Thyroid gland (tissue), 4 donors: Measurements from ENCODE around the gene DNMT3A. TPM values are rescaled to one million over a fixed set of nuclear protein-coding genes. Genes with fewer than 3 reads are reported as not detected.

ENCODE experiments used
- DNase-seq, 2 donors: peaks; one replicate each; pipeline ENCODE4 v3.0.0-alpha.2; 2019
- H3K27ac ChIP-seq, 3 donors: fragments of 200-600 bp; sonication (generic); 1 replicate in 2 of 3; 2 replicates in 1 of 3; pipeline ENCODE4 v1.5.1; 2016 to 2019; ENCODE audit warnings: mild to moderate bottlenecking in 1 of 3, moderate library complexity in 1 of 3
- H3K27me3 ChIP-seq: fragments of 200-600 bp; sonication (generic); one replicate; pipeline ENCODE4 v1.5.1; 2019
- H3K36me3 ChIP-seq, 2 donors: fragments of 200-600 bp; sonication (generic); one replicate each; pipeline ENCODE4 v1.5.1; 2016 to 2019
- H3K4me1 ChIP-seq, 2 donors: fragments of 200-600 bp; sonication (generic); one replicate each; pipeline ENCODE4 v1.5.1; 2017 to 2019
- H3K4me3 ChIP-seq, 3 donors: fragments of 200-600 bp; sonication (generic); replicated peaks in 1 of 3; 1 replicate in 2 of 3; 2 replicates in 1 of 3; pipeline ENCODE4 v1.5.1; 2016; ENCODE audit warnings: mild to moderate bottlenecking in 1 of 3
- H3K9me3 ChIP-seq: fragments of 200-600 bp; sonication (generic); one replicate; pipeline ENCODE4 v1.5.1; 2017
- POLR2A ChIP-seq, 2 donors: fragments of 450-650 bp; IDR thresholded peaks; one replicate each; pipeline ENCODE4 v1.6.1; 2017; ENCODE audit warnings: antibody characterized with exemption in 2 of 2, mild to moderate bottlenecking in 2 of 2, moderate library complexity in 1 of 2
- WGBS, 2 donors: methylation state at CpG; one replicate each; pipeline ENCODE4 v1.1.5; 2017; 5-methylcytosine and 5-hydroxymethylcytosine counted together
- intact Hi-C: fragments of 100-400 bp; cut with DNase I; formaldehyde crosslinking; loops from one replicate; pipeline ENCODE4 v1.15.1; 2023
- total RNA-seq, 4 donors: library from RNA; depleted of rRNA; stranded (reverse); fragments of >200 nt; gene quantifications; one replicate each; pipeline ENCODE4 v1.2.3, GENCODE V29; 2016
- TF ChIP-seq, protein P1 (sequence below), 6 experiments: fragments of 200-600 bp in 3 of 6; fragments of 450-650 bp in 3 of 6; sonication (generic) in 3 of 6; IDR thresholded peaks; one replicate each; pipeline ENCODE4 v1.5.1; 2016 to 2019; ENCODE audit warnings: antibody characterized with exemption in 6 of 6, mild to moderate bottlenecking in 2 of 6, inconsistent platforms in 1 of 6, moderate library complexity in 1 of 6

Gene DNMT3A
- total RNA-seq, 4 donors from 2014 or later = 17.3 to 40.9 (median 18.8) TPM

- no peaks in the 10 kb centered on the region for H3K4me1 ChIP-seq
- no peak for DNase-seq
- WGBS, 2 donors = 80 to 81% methylated on average over 9 of the region's 9 CpGs
- TF ChIP-seq, protein P1, sequence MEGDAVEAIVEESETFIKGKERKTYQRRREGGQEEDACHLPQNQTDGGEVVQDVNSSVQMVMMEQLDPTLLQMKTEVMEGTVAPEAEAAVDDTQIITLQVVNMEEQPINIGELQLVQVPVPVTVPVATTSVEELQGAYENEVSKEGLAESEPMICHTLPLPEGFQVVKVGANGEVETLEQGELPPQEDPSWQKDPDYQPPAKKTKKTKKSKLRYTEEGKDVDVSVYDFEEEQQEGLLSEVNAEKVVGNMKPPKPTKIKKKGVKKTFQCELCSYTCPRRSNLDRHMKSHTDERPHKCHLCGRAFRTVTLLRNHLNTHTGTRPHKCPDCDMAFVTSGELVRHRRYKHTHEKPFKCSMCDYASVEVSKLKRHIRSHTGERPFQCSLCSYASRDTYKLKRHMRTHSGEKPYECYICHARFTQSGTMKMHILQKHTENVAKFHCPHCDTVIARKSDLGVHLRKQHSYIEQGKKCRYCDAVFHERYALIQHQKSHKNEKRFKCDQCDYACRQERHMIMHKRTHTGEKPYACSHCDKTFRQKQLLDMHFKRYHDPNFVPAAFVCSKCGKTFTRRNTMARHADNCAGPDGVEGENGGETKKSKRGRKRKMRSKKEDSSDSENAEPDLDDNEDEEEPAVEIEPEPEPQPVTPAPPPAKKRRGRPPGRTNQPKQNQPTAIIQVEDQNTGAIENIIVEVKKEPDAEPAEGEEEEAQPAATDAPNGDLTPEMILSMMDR (IDR thresholded peaks at IDR 0.05) = no peak
- no peak for TF ChIP-seq POLR2A (IDR thresholded peaks at IDR 0.05)
- H3K9me3 ChIP-seq = no peaks in the 10 kb centered on the region
- intact Hi-C loops = no loop called here
- H3K27ac ChIP-seq = no peak overlapping the region
- no peak overlapping the region for H3K4me3 ChIP-seq
- peaks cover 57 to 83% of the 10 kb centered on the region in 2 donors for H3K36me3 ChIP-seq
- H3K27me3 ChIP-seq = no peaks in the 10 kb centered on the region
These were observed 101.1 kb downstream of the DNMT3A start for GRCh38 chr2:25240636-25241035.

DNA sequence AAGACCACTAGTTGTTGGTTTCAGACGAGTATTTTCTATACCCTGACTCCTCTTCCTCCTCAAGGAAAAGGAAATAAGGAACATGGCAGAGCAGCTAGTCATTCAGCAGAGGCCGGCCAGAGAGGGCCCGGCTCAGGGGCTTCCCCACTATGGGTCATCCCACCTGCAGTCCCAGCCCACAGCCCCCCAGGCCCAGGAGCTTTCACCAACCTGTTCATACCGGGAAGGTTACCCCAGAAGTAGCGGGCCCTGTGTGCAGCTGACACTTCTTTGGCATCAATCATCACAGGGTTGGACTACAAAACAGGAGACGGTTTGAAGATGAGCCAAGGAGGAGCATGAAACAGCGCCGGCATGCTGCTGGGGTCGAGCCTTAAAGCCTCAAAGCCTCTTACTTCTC, 102.8 kb downstream of the DNMT3A start:
- intact Hi-C loops = no loop called here

DNA sequence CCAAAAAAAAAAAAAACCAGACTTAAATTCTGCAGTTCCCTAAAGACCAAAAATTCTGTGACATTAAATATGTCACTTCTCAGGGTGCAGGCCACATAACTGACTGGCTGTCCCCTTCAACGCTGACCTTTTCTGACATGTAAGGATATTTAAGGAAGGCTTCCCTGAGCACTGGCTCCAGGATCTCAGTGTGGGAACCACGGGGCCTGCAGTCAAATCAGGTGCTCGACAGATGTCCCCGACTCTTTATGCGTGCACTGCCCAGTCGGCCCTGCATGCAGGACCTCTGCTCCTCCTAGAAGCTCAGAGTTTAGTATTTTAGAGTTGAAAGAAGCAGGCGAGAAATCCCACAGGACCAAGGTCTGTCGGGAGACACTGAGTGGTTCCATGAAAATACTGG, 104.0 kb downstream of the DNMT3A start:
- Histone ChIP-seq H3K36me3 (peaks cover 53 to 87% of the 10 kb centered on the region in 2 donors), H3K4me3 (no peak overlapping the region), H3K4me1 (no peaks in the 10 kb centered on the region), H3K27me3 (no peaks in the 10 kb centered on the region), H3K9me3 (no peaks in the 10 kb centered on the region), H3K27ac (no peak overlapping the region)
- 86 to 95% methylated on average over 8 of the region's 8 CpGs for WGBS, 2 donors
- no peak for TF ChIP-seq POLR2A (IDR thresholded peaks at IDR 0.05)
- intact Hi-C loops = no loop called here
- no peak for DNase-seq

More for the DNA sequence above, 102.8 kb downstream of the DNMT3A start:
- Histone ChIP-seq H3K9me3 (no peaks in the 10 kb centered on the region), H3K27me3 (no peaks in the 10 kb centered on the region), H3K4me3 (no peak overlapping the region), H3K4me1 (no peaks in the 10 kb centered on the region), H3K27ac (no peak overlapping the region), H3K36me3 (peaks cover 58 to 83% of the 10 kb centered on the region in 2 donors)
- WGBS, 2 donors = 94 to 98% methylated on average over 4 to 9 of the region's 9 CpGs
- DNase-seq = no peak
- no peak for TF ChIP-seq POLR2A (IDR thresholded peaks at IDR 0.05)
- TF ChIP-seq, protein P1 (IDR thresholded peaks at IDR 0.05) = no peak

DNA sequence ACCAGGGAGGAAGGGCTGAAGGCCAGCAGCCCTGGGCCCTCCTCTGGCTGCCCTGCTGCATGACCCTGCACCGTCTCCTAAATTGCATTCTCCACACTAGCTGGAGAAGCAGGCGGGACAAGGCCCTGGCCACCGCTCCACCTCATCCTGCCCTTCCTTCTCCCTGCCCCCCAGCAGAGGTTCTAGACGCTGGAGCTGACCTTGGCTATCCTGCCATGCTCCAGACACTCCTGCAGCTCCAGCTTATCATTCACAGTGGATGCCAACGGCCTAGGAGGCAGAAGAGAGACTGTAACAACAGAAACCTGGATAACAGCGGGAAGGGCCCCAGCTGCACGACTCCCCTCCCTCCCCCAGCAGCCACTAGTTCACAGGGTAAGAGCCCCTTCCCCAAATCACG, 105.0 kb downstream of the DNMT3A start:
- no peaks in the 10 kb centered on the region for H3K4me1 ChIP-seq
- DNase-seq = no peak
- WGBS, 2 donors = 84 to 94% methylated on average over 7 to 8 of the region's 8 CpGs
- intact Hi-C loops = no loop called here
- H3K27me3 ChIP-seq = no peaks in the 10 kb centered on the region
- TF ChIP-seq POLR2A (IDR thresholded peaks at IDR 0.05) = no peak
- TF ChIP-seq, protein P1 (IDR thresholded peaks at IDR 0.05) = no peak
- H3K27ac ChIP-seq = no peak overlapping the region
- H3K36me3 ChIP-seq = peaks cover 52 to 83% of the 10 kb centered on the region in 2 donors
- H3K4me3 ChIP-seq = no peak overlapping the region
- no peaks in the 10 kb centered on the region for H3K9me3 ChIP-seq

GRCh38 chr2:25234738-25235137, 107.0 kb downstream of the DNMT3A start:
- no peak for DNase-seq
- Histone ChIP-seq H3K36me3 (peaks cover 37 to 64% of the 10 kb centered on the region in 2 donors), H3K27me3 (no peaks in the 10 kb centered on the region), H3K27ac (no peak overlapping the region), H3K4me1 (peaks cover 8 to 9% of the 10 kb centered on the region in 2 donors), H3K4me3 (no peak overlapping the region), H3K9me3 (no peaks in the 10 kb centered on the region)
- no peak for TF ChIP-seq POLR2A (IDR thresholded peaks at IDR 0.05)
- TF ChIP-seq, protein P1 (IDR thresholded peaks at IDR 0.05) = no peak
- intact Hi-C loops = no loop called here
- WGBS, 2 donors = 82 to 83% methylated on average over 8 of the region's 8 CpGs
